OCI-M2 (cell line): ENCODE results near the gene UBA6.
"Not testable (repeated sequence)": the region's sequence is repeated elsewhere in the genome, so short reads cannot be mapped to it uniquely, and the experiment has no call there.

Source experiments
- DNase-seq: peaks from one replicate; lab custom pipeline; 2025; ENCODE audit not compliant: unreplicated experiment; lab: John Stamatoyannopoulos, UW

Gene UBA6

GRCh38 chr4:67700738-67701516 lies at the start of gene UBA6:
UBA6 (minus strand) TSS chr4:67701155; CDS start chr4:67701119, 36 bp downstream.
- DNase-seq, result peak; percentile 65

GRCh38 chr4:67750691-67751090 lies 49.7 kb upstream of the UBA6 start:
- DNase-seq, result no peak

- DNase-seq, result no peak
Measured at GRCh38 chr4:67749286-67749685, 48.3 kb upstream of the UBA6 start.

- DNase-seq, result peak; percentile 34
Measured at GRCh38 chr4:67746797-67747495, 46.0 kb upstream of the UBA6 start.

- no peak for DNase-seq
Measured at GRCh38 chr4:67744561-67745283, 43.8 kb upstream of the UBA6 start.

- DNase-seq, result no peak
Measured at GRCh38 chr4:67743194-67743593, 42.2 kb upstream of the UBA6 start.

- DNase-seq, result no peak
Measured at GRCh38 chr4:67736262-67736661, 35.3 kb upstream of the UBA6 start.

GRCh38 chr4:67735325-67735724 lies 34.4 kb upstream of the UBA6 start:
- DNase-seq, result no peak

- not testable (repeated sequence) for DNase-seq
Measured at GRCh38 chr4:67730511-67730910, 29.6 kb upstream of the UBA6 start.

- DNase-seq, result no peak
Measured at GRCh38 chr4:67727124-67727850, 26.3 kb upstream of the UBA6 start.

GRCh38 chr4:67725981-67726380 lies 25.0 kb upstream of the UBA6 start:
- no peak for DNase-seq

GRCh38 chr4:67725132-67725531 lies 24.2 kb upstream of the UBA6 start:
- DNase-seq, result peak; percentile 3

- DNase-seq, result no peak
Measured at GRCh38 chr4:67723949-67724348, 23.0 kb upstream of the UBA6 start.

- no peak for DNase-seq
Measured at GRCh38 chr4:67723341-67723740, 22.4 kb upstream of the UBA6 start.

- no peak for DNase-seq
Measured at GRCh38 chr4:67721770-67722597, 21.0 kb upstream of the UBA6 start.

- DNase-seq, result no peak
Measured at GRCh38 chr4:67721315-67721769, 20.4 kb upstream of the UBA6 start.

GRCh38 chr4:67719953-67720617 lies 19.1 kb upstream of the UBA6 start:
- no peak for DNase-seq

- no peak for DNase-seq
Measured at GRCh38 chr4:67718848-67719247, 17.9 kb upstream of the UBA6 start.

GRCh38 chr4:67717586-67717985 lies 16.6 kb upstream of the UBA6 start:
- DNase-seq, result no peak

GRCh38 chr4:67714955-67715354 lies 14.0 kb upstream of the UBA6 start:
- DNase-seq, result no peak
